Left cardiac atrium (tissue), 4 donors: ENCODE measurements around the gene B4GALT5. TPM values are rescaled to one million over a fixed set of nuclear protein-coding genes. Genes with fewer than 3 reads are reported as not detected.
A peak's percentile ranks its signal among the peaks of the same experiment; 100 is the strongest.
"Not testable (repeated sequence)": the region's sequence is repeated elsewhere in the genome, so short reads cannot be mapped to it uniquely, and the experiment has no call there.

ENCODE experiments used
- ATAC-seq, 2 donors: fragments of 200-7000 bp; cut with Tn5 transposase; one replicate each; pipeline ENCODE4 v1.9.1; 2020; ENCODE audit warnings: mild to moderate bottlenecking in 2 of 2, moderate library complexity in 2 of 2
- DNase-seq: peaks from one replicate; pipeline ENCODE4 v3.0.0-alpha.2; 2020
- intact Hi-C, 2 donors: fragments of 100-400 bp; cut with DNase I; formaldehyde crosslinking; loops; one replicate each; pipeline versions ENCODE4 v1.14.1 to v1.15.1; 2022 to 2023
- total RNA-seq, 2 donors: library from RNA; stranded (reverse); fragmentation: NEBNext Ultra II Directional; extraction: Animal tissue kit (Norgen Biotek cat#: 25700); gene quantifications; one replicate each; pipeline ENCODE4 v1.2.1, GENCODE V29; 2021
- donor health status: DM: no; HTN: yes; CAD: no.
- donor health status: DM: no; HTN: yes; CAD: no; lungs with severe emphysema.
- donor health status: DM: yes; HTN: yes; CAD: no.
- donor health status: Dilated cardiomyopathy.

B4GALT5 gene
- total RNA-seq, 2 donors from 2014 or later = 24.1 to 32.6 TPM

GRCh38 chr20:49741977-49742376, 28.3 kb upstream of the B4GALT5 start:
- no peak for DNase-seq
- ATAC-seq = no peak
- intact Hi-C loops = no loop called here

- DNase-seq = no peak
- intact Hi-C loops = no loop called here
- no peak for ATAC-seq
Observed at GRCh38 chr20:49740807-49741206, 27.1 kb upstream of the B4GALT5 start.

- DNase-seq (no peak), ATAC-seq (peak in 1 of 2 donors; percentile 47)
- intact Hi-C loops = no loop called here
Observed at GRCh38 chr20:49739042-49739441, 25.4 kb upstream of the B4GALT5 start.

- ATAC-seq (no peak), DNase-seq (no peak)
- intact Hi-C loops = no loop called here
Observed at GRCh38 chr20:49737260-49737659, 23.6 kb upstream of the B4GALT5 start.

- ATAC-seq = peak in 1 of 2 donors; percentile 41
- intact Hi-C loops = no loop called here
- DNase-seq = no peak
Observed at GRCh38 chr20:49729780-49730179, 16.1 kb upstream of the B4GALT5 start.

- intact Hi-C loops = no loop called here
- no peak for ATAC-seq
- no peak for DNase-seq
Observed at GRCh38 chr20:49727894-49728885, 14.5 kb upstream of the B4GALT5 start.

GRCh38 chr20:49727478-49727877, 13.8 kb upstream of the B4GALT5 start:
- ATAC-seq (no peak), DNase-seq (no peak)
- intact Hi-C loops = no loop called here

- DNase-seq = no peak
- ATAC-seq = no peak
- intact Hi-C loops = no loop called here
Observed at GRCh38 chr20:49725694-49726093, 12.0 kb upstream of the B4GALT5 start.

GRCh38 chr20:49725224-49725606, 11.5 kb upstream of the B4GALT5 start:
- DNase-seq, ATAC-seq, intact Hi-C loops: not testable (repeated sequence)

GRCh38 chr20:49724408-49725223, 10.9 kb upstream of the B4GALT5 start:
- ATAC-seq (peak; percentile 79 to 93), DNase-seq (peak; percentile 75)
- intact Hi-C loops = no loop called here

- ATAC-seq, intact Hi-C loops, DNase-seq: not testable (repeated sequence)
Observed at GRCh38 chr20:49723758-49724157, 10.1 kb upstream of the B4GALT5 start.

- ATAC-seq, intact Hi-C loops, DNase-seq: not testable (repeated sequence)
Observed at GRCh38 chr20:49721326-49721725, 7.6 kb upstream of the B4GALT5 start.

GRCh38 chr20:49715466-49715865, 1.8 kb upstream of the B4GALT5 start:
- DNase-seq = no peak
- intact Hi-C loops = loop anchor here (10.0 kb wide), 1 partner anchor 99 kb away; the partner anchor contains the start of gene SLC9A8 (in 2 of the 2)
- ATAC-seq = no peak

- ATAC-seq (peak; percentile 40 to 62), DNase-seq (peak; percentile 57)
- intact Hi-C loops = loop anchor here (5.0 to 10.0 kb wide), 2 partner anchors 76 to 102 kb away; partner anchors contain the start of gene SLC9A8 (in 2 of the 2)
Observed at GRCh38 chr20:49712996-49713752, 504 bp downstream of the B4GALT5 start.

- DNase-seq (no peak), ATAC-seq (peak; percentile 0 to 2)
- intact Hi-C loops = loop anchor here (5.0 to 10.0 kb wide), 2 partner anchors 75 to 102 kb away; partner anchors contain the start of gene SLC9A8 (in 2 of the 2)
Observed at GRCh38 chr20:49712646-49712995, 1.1 kb downstream of the B4GALT5 start.

- intact Hi-C loops = loop anchor here (5.0 to 10.0 kb wide), 2 partner anchors 75 to 103 kb away; partner anchors contain the start of gene SLC9A8 (in 2 of the 2)
- ATAC-seq (no peak), DNase-seq (no peak)
Observed at GRCh38 chr20:49712118-49712517, 1.6 kb downstream of the B4GALT5 start.

GRCh38 chr20:49711667-49711987, 2.1 kb downstream of the B4GALT5 start:
- DNase-seq = no peak
- intact Hi-C loops = loop anchor here (5.0 to 10.0 kb wide), 2 partner anchors 74 to 103 kb away; partner anchors contain the start of gene SLC9A8 (in 2 of the 2)
- no peak for ATAC-seq

GRCh38 chr20:49710971-49711666, 2.6 kb downstream of the B4GALT5 start:
- intact Hi-C loops = loop anchor here (5.0 to 10.0 kb wide), 2 partner anchors 74 to 104 kb away; partner anchors contain the start of gene SLC9A8 (in 2 of the 2)
- DNase-seq = no peak
- ATAC-seq = no peak
